Esophagus muscularis mucosa (tissue), 4 donors: ENCODE results near the gene IL12A. TPM values are rescaled to one million over a fixed set of nuclear protein-coding genes. Genes with fewer than 3 reads are reported as not detected.

Experiments
- DNase-seq: peaks from one replicate; pipeline ENCODE4 v3.0.0-alpha.2; 2017; ENCODE audit errors: extremely low spot score
- H3K27ac ChIP-seq, 4 donors: fragments of 200-600 bp; sonication (generic); replicated peaks in 1 of 4; 1 replicate in 3 of 4; 2 replicates in 1 of 4; pipeline ENCODE4 v1.5.1; 2016 to 2019; ENCODE audit warnings: mild to moderate bottlenecking in 1 of 4
- H3K27me3 ChIP-seq, 4 donors: fragments of 200-600 bp; sonication (generic); one replicate each; pipeline versions ENCODE4 v1.5.1 to v1.6.0; 2016 to 2019
- H3K36me3 ChIP-seq, 4 donors: fragments of 200-600 bp; sonication (generic); one replicate each; pipeline ENCODE4 v1.5.1; 2016 to 2019
- H3K4me1 ChIP-seq, 4 donors: fragments of 200-600 bp; sonication (generic); one replicate each; pipeline ENCODE4 v1.5.1; 2016 to 2019
- H3K4me3 ChIP-seq, 4 donors: fragments of 200-600 bp; sonication (generic); 1 replicate in 2 of 4; 2 replicates in 2 of 4; pipeline ENCODE4 v1.5.1; 2016 to 2019; ENCODE audit warnings: mild to moderate bottlenecking in 4 of 4, moderate library complexity in 1 of 4
- H3K9me3 ChIP-seq, 4 donors: fragments of 200-600 bp; sonication (generic); 1 replicate in 3 of 4; 2 replicates in 1 of 4; pipeline ENCODE4 v1.5.1; 2016 to 2019
- EP300 ChIP-seq: sonication (generic); formaldehyde crosslinking; IDR thresholded peaks from one replicate; pipeline ENCODE4 v1.6.1; 2017; ENCODE audit warnings: antibody characterized with exemption
- POLR2A ChIP-seq: fragments of 450-650 bp; IDR thresholded peaks from one replicate; pipeline ENCODE4 v1.6.1; 2017; ENCODE audit warnings: antibody characterized with exemption, moderate library complexity, mild to moderate bottlenecking, low read depth
- POLR2AphosphoS5 ChIP-seq, 2 donors: sonication (generic); formaldehyde crosslinking; IDR thresholded peaks; one replicate each; pipeline ENCODE4 v1.6.1; 2017; ENCODE audit warnings: antibody characterized with exemption in 2 of 2
- WGBS: methylation state at CpG from one replicate; pipeline ENCODE4 v1.1.5; 2018; 5-methylcytosine and 5-hydroxymethylcytosine counted together
- intact Hi-C: fragments of 100-400 bp; cut with DNase I; formaldehyde crosslinking; loops from one replicate; pipeline ENCODE4 v1.15.1; 2023
- total RNA-seq, 4 donors: library from RNA; depleted of rRNA; stranded (reverse); fragments of >200 nt; gene quantifications; one replicate each; pipeline versions ENCODE4 v1.1.0 to v1.2.1, GENCODE V29; 2016
- TF ChIP-seq, protein P1 (sequence below), 3 experiments: fragments of 200-600 bp in 2 of 3; fragments of 450-650 bp in 1 of 3; sonication (generic) in 2 of 3; IDR thresholded peaks; one replicate each; pipeline ENCODE4 v1.5.1; 2017 to 2019; ENCODE audit warnings: antibody characterized with exemption in 3 of 3, mild to moderate bottlenecking in 2 of 3, moderate library complexity in 1 of 3

IL12A gene
- total RNA-seq, 4 donors from 2014 or later: 0.42 to 2.4 (median 0.99) TPM

GRCh38 chr3:160044121-160044520 lies 55.5 kb downstream of the IL12A start:
- H3K4me3 ChIP-seq: no peak overlapping the region
- peaks cover 0 to 13% (median 2%) of the 10 kb centered on the region in 4 donors for H3K27me3 ChIP-seq
- no peak for DNase-seq
- peaks cover 0 to 9% (median 7%) of the 10 kb centered on the region in 4 donors for H3K4me1 ChIP-seq
- 25% methylated on average over 1 of the region's 1 CpG for WGBS
- TF ChIP-seq, protein P1, sequence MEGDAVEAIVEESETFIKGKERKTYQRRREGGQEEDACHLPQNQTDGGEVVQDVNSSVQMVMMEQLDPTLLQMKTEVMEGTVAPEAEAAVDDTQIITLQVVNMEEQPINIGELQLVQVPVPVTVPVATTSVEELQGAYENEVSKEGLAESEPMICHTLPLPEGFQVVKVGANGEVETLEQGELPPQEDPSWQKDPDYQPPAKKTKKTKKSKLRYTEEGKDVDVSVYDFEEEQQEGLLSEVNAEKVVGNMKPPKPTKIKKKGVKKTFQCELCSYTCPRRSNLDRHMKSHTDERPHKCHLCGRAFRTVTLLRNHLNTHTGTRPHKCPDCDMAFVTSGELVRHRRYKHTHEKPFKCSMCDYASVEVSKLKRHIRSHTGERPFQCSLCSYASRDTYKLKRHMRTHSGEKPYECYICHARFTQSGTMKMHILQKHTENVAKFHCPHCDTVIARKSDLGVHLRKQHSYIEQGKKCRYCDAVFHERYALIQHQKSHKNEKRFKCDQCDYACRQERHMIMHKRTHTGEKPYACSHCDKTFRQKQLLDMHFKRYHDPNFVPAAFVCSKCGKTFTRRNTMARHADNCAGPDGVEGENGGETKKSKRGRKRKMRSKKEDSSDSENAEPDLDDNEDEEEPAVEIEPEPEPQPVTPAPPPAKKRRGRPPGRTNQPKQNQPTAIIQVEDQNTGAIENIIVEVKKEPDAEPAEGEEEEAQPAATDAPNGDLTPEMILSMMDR (IDR thresholded peaks at IDR 0.05): no peak
- no peak for TF ChIP-seq POLR2A
- TF ChIP-seq EP300: no peak
- no peak for TF ChIP-seq POLR2AphosphoS5 (IDR thresholded peaks at IDR 0.05)
- H3K9me3 ChIP-seq: no peaks in the 10 kb centered on the region
- intact Hi-C loops: no loop called here
- H3K36me3 ChIP-seq: no peaks in the 10 kb centered on the region
- no peak overlapping the region for H3K27ac ChIP-seq

Other genes starting within 250 kb of the IL12A start
- gene SCHIP1, start 149.0 kb upstream of the IL12A start, total RNA-seq: 10 to 100 TPM; 10.8 to 23.5 (median 14.3) TPM
- under 1 TPM; under 0.01 to 0.26 (median 0.17) TPM for gene C3orf80, start 236.6 kb downstream of the IL12A start, total RNA-seq